LNCAP (cell line): ENCODE results near the gene UNC93B1.

Experiments used
- CTCF ChIP-seq: fragments of 450-650 bp; IDR thresholded peaks from 2 replicates; pipeline ENCODE4 v1.5.1; 2017; ENCODE audit warnings: mild to moderate bottlenecking

Gene UNC93B1

GRCh38 chr11:68024508-68024907 is 20.6 kb upstream of the UNC93B1 start:
- TF ChIP-seq CTCF = no peak

- no peak for TF ChIP-seq CTCF
Measured at GRCh38 chr11:68022531-68022930, 18.6 kb upstream of the UNC93B1 start.

- peak; percentile 35 for TF ChIP-seq CTCF
Measured at GRCh38 chr11:68021167-68021787, 17.4 kb upstream of the UNC93B1 start.

GRCh38 chr11:68020575-68020974 is 16.7 kb upstream of the UNC93B1 start:
- peak; percentile 57 for TF ChIP-seq CTCF

- TF ChIP-seq CTCF = no peak
Measured at GRCh38 chr11:68019486-68019885, 15.6 kb upstream of the UNC93B1 start.

GRCh38 chr11:68018730-68019190 is 14.9 kb upstream of the UNC93B1 start:
- no peak for TF ChIP-seq CTCF

- TF ChIP-seq CTCF = no peak
Measured at GRCh38 chr11:68017980-68018729, 14.3 kb upstream of the UNC93B1 start.
